HG03354 (cell line): ENCODE results near the gene MBD4.
A peak's percentile ranks its signal among the peaks of the same experiment; 100 is the strongest.

Source experiments
- ATAC-seq: cut with Tn5 transposase; IDR thresholded peaks from one replicate; pipeline ENCODE4 v1.9.1; 2021; ENCODE audit warnings: mild to moderate bottlenecking; ENCODE audit not compliant: unreplicated experiment, poor library complexity, severe bottlenecking

MBD4 gene

GRCh38 chr3:129434140-129434539, 5.6 kb downstream of the MBD4 start:
- no peak for ATAC-seq

- ATAC-seq: no peak
Observed at GRCh38 chr3:129433565-129433964, 6.2 kb downstream of the MBD4 start.

DNA sequence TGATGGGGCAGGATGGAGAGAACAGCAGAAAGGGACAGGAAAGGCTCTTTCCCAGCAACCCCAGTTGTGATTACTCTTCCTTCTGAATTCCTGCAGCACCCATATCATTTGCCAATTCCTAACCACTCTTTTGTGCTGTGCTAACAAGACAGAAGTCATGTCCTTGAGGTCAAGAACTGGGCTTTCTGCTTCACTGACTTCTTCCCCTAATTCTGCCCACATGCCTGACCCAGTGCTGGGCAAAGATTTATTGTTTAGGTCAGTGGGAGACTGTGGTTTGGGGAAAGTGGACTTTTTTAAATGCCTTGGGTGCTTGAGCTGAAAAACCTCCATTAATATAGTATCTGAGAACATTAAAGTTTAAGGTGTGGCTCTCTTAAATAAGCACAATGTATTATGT, 7.1 kb downstream of the MBD4 start:
- ATAC-seq: no peak

DNA sequence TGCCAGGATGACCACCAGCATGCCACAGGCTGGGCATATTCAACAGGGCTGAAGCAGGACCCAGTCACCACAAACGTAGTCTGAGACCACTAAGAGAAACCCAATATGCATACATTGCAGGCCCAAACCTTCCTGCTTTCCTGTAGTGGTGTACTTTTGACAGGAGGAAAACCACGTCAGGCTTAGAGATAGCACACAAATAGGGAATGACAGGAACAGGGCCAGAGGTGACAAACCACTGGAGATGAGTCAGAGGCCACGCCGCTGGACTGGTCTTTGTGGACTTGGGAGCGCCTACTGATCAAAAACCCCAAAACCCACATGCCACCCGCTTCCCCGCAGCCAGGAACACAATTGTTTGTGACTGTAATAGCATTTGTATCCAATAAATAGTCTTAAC, 7.7 kb downstream of the MBD4 start:
- ATAC-seq: no peak

GRCh38 chr3:129429602-129430001, 10.1 kb downstream of the MBD4 start:
- no peak for ATAC-seq

- no peak for ATAC-seq
Observed at GRCh38 chr3:129429080-129429451, 10.7 kb downstream of the MBD4 start.

- peak; percentile 95 for ATAC-seq
Observed at GRCh38 chr3:129428376-129429079, 11.2 kb downstream of the MBD4 start, which contains the start of gene EFCAB12. Gene EFCAB12, minus strand, starts transcription at chr3:129428636. Its CDS starts 148 bp downstream, at chr3:129428488.

DNA sequence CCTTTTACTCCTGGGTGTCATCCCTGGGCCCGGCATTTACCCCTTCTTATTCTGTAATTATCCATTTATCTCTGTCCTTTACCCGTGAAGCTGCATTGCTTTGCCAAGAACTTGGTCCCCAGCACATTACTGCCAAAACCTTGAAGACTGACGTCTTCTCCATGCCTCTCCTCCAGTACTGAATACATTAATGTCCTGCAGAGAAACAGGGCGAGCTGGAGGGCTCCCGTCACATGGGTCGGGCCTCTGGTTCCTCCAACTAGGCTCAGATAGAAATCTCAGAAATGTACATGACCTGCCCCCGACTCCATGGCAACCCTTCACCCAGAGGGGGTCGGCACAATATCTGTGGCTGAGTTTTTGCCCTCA, 11.8 kb downstream of the MBD4 start:
- ATAC-seq: no peak

- no peak for ATAC-seq
Observed at GRCh38 chr3:129425619-129426018, 14.1 kb downstream of the MBD4 start.

- no peak for ATAC-seq
Observed at GRCh38 chr3:129425213-129425612, 14.5 kb downstream of the MBD4 start.

DNA sequence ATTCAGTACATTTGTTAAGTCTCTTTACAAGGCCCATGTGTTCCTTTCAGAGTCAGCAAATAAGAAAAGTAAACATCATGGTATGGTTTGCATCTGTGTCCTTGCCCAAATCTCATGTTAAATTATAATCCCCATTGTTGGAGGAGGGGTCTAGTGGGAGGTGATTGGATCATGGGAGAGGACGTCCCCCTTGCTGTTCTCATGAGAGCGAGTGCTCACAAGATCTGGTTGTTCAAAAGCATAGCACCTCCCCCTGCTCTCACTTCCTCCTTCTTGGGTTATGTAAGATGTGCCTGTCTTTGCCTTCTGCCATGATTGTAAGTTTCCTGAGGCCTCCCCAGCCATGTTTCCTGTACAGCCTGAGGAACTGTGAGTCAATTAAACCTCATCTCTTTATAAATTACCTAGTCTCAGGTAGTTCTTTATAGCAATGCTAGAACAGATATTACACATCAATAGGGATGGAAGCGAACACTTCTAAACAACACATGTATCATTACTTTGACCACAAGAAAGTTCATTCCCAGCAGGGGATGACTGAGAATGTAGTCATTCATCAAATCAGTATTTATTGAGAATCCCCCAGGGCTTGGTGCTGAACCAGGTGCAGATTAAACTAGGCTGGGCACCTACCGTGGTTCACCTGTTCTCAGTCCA, 15.4 kb downstream of the MBD4 start:
- ATAC-seq: peak; percentile 62

DNA sequence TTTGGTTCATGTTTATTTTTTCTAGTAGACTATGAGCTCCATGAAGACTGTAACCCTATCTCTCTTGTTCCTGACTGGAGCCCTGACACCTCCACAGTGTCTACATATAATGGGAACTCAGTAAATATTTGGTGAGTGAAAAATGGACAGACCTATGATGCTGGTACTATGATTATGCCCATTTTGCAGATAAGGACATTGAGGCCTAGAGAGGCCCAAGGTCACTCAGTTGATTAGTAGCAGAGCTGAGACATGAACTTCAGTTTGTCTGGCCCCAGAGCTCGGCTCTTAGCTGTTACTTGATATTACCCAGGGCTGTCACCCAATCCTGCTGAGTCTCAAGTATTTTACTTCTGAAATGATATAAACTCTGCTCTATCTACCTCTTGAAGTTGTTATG, 16.9 kb downstream of the MBD4 start:
- ATAC-seq: no peak

GRCh38 chr3:129421988-129422745, 17.6 kb downstream of the MBD4 start:
- ATAC-seq: no peak

DNA sequence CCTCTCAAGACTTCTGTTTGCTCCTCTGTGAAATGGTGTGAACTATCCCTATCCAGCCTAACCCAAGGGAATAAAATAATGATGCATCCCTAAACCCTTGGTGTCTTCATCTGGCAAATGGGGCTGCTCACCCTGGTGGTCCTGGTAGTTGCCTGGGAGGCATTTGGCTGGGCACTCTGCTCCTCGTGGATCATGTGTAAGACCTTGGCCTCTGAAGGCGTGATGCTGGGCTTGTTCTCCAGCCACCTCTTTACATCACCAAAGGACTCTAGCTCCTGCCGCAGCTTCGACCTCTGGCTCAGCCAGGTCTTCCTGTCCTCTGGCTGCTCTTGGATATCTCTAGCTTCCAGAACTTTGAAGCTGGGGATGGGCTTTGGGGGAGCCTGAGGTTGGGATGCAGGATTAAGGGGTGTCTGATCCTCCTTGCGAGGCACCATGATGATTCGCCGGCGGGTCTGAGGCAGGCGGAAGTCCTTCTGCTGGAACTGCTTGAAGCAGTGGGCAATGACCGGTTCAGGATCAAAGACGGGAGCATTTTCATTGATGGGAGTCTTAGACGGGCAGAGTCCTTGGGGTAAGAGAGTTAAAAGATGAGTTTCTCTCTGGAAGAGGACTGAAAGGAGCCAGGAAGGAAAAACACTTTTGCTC, 18.4 kb downstream of the MBD4 start:
- no peak for ATAC-seq

DNA sequence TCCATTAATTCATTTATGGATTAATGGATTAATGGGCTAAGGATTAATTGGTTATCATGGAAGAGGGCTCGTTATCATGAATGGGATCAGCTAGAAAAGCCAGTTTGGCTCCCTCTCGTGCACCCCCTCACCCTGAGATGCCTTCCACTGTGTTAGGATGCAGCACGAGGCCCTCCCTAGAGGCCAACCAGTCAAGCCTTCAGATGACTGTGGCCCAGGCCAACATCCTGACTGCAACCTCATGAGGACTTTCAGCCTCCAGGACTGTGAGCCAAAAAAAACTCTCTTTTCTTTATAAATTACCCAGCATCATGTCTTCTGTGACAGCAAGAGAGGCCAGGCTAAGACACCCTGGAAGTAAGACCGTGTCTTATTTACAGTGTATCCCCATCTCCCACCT, 20.3 kb downstream of the MBD4 start:
- no peak for ATAC-seq

- ATAC-seq: no peak
Observed at GRCh38 chr3:129418041-129418973, 21.4 kb downstream of the MBD4 start.

GRCh38 chr3:129417326-129417725, 22.4 kb downstream of the MBD4 start:
- no peak for ATAC-seq

DNA sequence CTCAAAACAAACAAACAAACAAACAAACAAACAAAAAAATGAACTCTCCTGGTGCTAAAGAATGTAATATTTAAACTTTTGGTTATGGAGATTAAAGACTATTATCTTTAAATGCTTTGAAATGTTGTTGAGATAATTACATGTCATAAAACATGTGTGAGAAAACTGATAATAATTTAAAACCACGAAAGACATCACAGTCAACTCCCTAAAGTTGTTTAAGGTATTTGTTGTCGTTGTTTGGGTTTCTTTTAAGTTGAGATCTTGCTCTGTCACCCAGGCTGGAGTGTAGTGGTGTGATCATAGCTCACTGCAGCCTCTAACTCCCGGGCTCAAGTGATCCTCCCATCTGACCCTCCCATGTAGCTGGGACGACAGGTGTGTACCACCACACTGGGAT, 23.3 kb downstream of the MBD4 start:
- no peak for ATAC-seq

GRCh38 chr3:129415830-129416229, 23.9 kb downstream of the MBD4 start:
- ATAC-seq: no peak
